Fibroblast of skin of left biceps (primary cell): ENCODE measurements around the gene AIG1.

Experiments used
- DNase-seq, 2 experiments: peaks; one replicate each; pipeline ENCODE4 v3.0.0-alpha.2; 2013; ENCODE audit warnings: low read depth in 2 of 2

The AIG1 gene

GRCh38 chr6:143363299-143363698, 302.6 kb downstream of the AIG1 start:
- DNase-seq: no peak

- peak; percentile 9 to 12 for DNase-seq
Observed at GRCh38 chr6:143368426-143368825, 307.7 kb downstream of the AIG1 start.

GRCh38 chr6:143369971-143370370, 309.3 kb downstream of the AIG1 start:
- DNase-seq: no peak

GRCh38 chr6:143370812-143371370, 310.2 kb downstream of the AIG1 start:
- DNase-seq: no peak

- no peak for DNase-seq
Observed at GRCh38 chr6:143372199-143372882, 311.7 kb downstream of the AIG1 start.

GRCh38 chr6:143374014-143374413, 313.3 kb downstream of the AIG1 start:
- DNase-seq: no peak

GRCh38 chr6:143375022-143375585, 314.4 kb downstream of the AIG1 start:
- DNase-seq: no peak

GRCh38 chr6:143376375-143376774, 315.7 kb downstream of the AIG1 start:
- DNase-seq: no peak

GRCh38 chr6:143376861-143377260, 316.2 kb downstream of the AIG1 start:
- DNase-seq: no peak

- DNase-seq: no peak
Observed at GRCh38 chr6:143385636-143386035, 324.9 kb downstream of the AIG1 start.

- no peak for DNase-seq
Observed at GRCh38 chr6:143390278-143390677, 329.6 kb downstream of the AIG1 start.
